A673 (cell line): Measurements from ENCODE around the gene PDE9A.

Source experiments
- CTCF ChIP-seq: fragments of 300-800, 200-600 bp; sonication (generic); conservative IDR thresholded peaks from 2 replicates; pipeline ENCODE4 v1.5.1; 2017; ENCODE audit warnings: low read depth, mild to moderate bottlenecking, antibody characterized with exemption, low read length, moderate library complexity, mixed read lengths
- EZH2 ChIP-seq: fragments of 200-600 bp; sonication (generic); IDR thresholded peaks from 2 replicates; pipeline ENCODE4 v1.6.1; 2017; ENCODE audit warnings: borderline replicate concordance, low read depth, mild to moderate bottlenecking, mixed read lengths, antibody characterized with exemption, low read length; ENCODE audit not compliant: poor library complexity, severe bottlenecking

- TF ChIP-seq CTCF (no peak), EZH2 (no peak)
Observed at GRCh38 chr21:42661688-42662429, 8.4 kb downstream of the PDE9A start.
